Panc1 (cell line): Measurements from ENCODE around the gene TRIB2. TPM values are rescaled to one million over a fixed set of nuclear protein-coding genes. Genes with fewer than 3 reads are reported as not detected.

Experiments
- ATAC-seq: fragments of 200-7000 bp; cut with Tn5 transposase; 2 replicates; pipeline ENCODE4 v1.9.1; 2020; ENCODE audit warnings: mild to moderate bottlenecking, moderate library complexity
- BruUV-seq: library from RNA; stranded (reverse); fragments of 400-500 nt; replicated peaks from 2 replicates; lab custom pipeline; 2021; lab: Mats Ljungman, UMichigan
- CTCF ChIA-PET: fragments of 300-600 bp; sonication (Branson Sonifier 250); formaldehyde crosslinking; loops from one replicate; lab custom pipeline; 2022; ENCODE audit warnings: antibody characterized with exemption; lab: Charles Lee
- POLR2A ChIA-PET: fragments of 300-600 bp; sonication (Branson Sonifier 250); formaldehyde crosslinking; loops from one replicate; lab custom pipeline; 2022; ENCODE audit warnings: antibody characterized with exemption; lab: Charles Lee
- DNase-seq: peaks from one replicate; pipeline ENCODE4 v3.0.0-alpha.2; 2010; ENCODE audit warnings: low read depth, low spot score
- H3K27ac ChIP-seq: 2 replicates; pipeline ENCODE4 v1.5.1; 2011; ENCODE audit warnings: mild to moderate bottlenecking, low read length, inconsistent platforms
- H3K27me3 ChIP-seq: fragments of 200-500 bp; sonication (Bioruptor generic); 2 replicates; pipeline ENCODE4 v1.6.0; 2014; ENCODE audit warnings: low read length, inconsistent platforms; ENCODE audit not compliant: control insufficient read depth, insufficient read depth
- H3K36me3 ChIP-seq: fragments of 200-500 bp; sonication (Bioruptor generic); 2 replicates; pipeline ENCODE4 v1.5.1; 2014; ENCODE audit warnings: inconsistent platforms, mild to moderate bottlenecking, low read length, moderate library complexity; ENCODE audit not compliant: control insufficient read depth, insufficient read depth
- H3K4me1 ChIP-seq: 2 replicates; pipeline ENCODE4 v1.5.1; 2011; ENCODE audit warnings: inconsistent platforms, mild to moderate bottlenecking, low read length, moderate library complexity; ENCODE audit not compliant: control insufficient read depth, insufficient read depth
- H3K4me3 ChIP-seq, 2 experiments: 2 replicates each; pipeline ENCODE4 v1.5.1; 2011 to 2012; ENCODE audit warnings: low read depth in 2 of 2, low read length in 2 of 2, mild to moderate bottlenecking in 2 of 2, inconsistent platforms in 1 of 2, moderate library complexity in 1 of 2
- H3K9me3 ChIP-seq: fragments of 200-500 bp; sonication (Bioruptor generic); 2 replicates; pipeline ENCODE4 v1.5.1; 2014; ENCODE audit warnings: low read depth, mild to moderate bottlenecking, inconsistent platforms, low read length, moderate library complexity; ENCODE audit not compliant: control insufficient read depth, insufficient read depth
- POLR2AphosphoS5 ChIP-seq: IDR thresholded peaks from 2 replicates; pipeline ENCODE4 v1.6.1; 2012; ENCODE audit warnings: mild to moderate bottlenecking, low read depth, low read length, moderate library complexity
- SIN3A ChIP-seq: IDR thresholded peaks from 2 replicates; pipeline ENCODE4 v1.6.1; 2012; ENCODE audit warnings: low read depth, mild to moderate bottlenecking, low read length, moderate library complexity, borderline replicate concordance; ENCODE audit not compliant: insufficient read depth
- TCF7L2 ChIP-seq: IDR thresholded peaks from 2 replicates; pipeline ENCODE4 v1.6.1; 2011; ENCODE audit warnings: mild to moderate bottlenecking, low read depth, low read length, inconsistent platforms
- in situ Hi-C: cut with HindIII; loops from 2 replicates; pipeline ENCODE4 v1.10.0; 2016; ENCODE audit warnings: low sequenced_read_pairs, low pct_unique_long_range_greater_than_20kb
- intact Hi-C: fragments of 100-400 bp; cut with micrococcal nuclease; formaldehyde crosslinking; loops from one replicate; pipeline ENCODE4 v1.10.0; 2022; ENCODE audit not compliant: unreplicated experiment
- total RNA-seq: library from RNA; stranded (reverse); gene quantifications from one replicate; pipeline ENCODE4 v1.2.1, GENCODE V29; 2021; ENCODE audit not compliant: unreplicated experiment
- TF ChIP-seq, protein P1 (sequence below): fragments of 450-650 bp; IDR thresholded peaks from 2 replicates; pipeline ENCODE4 v1.5.1; 2017; ENCODE audit warnings: mild to moderate bottlenecking
- TF ChIP-seq, protein P2 (sequence below), 2 experiments: IDR thresholded peaks; 2 replicates each; pipeline ENCODE4 v1.6.1; 2011 to 2012; ENCODE audit warnings: low read depth in 2 of 2, control low read depth in 1 of 2, low read length in 1 of 2, mild to moderate bottlenecking in 1 of 2, moderate library complexity in 1 of 2; ENCODE audit not compliant: insufficient read depth in 1 of 2

The TRIB2 gene
- total RNA-seq, 1 experiment from 2014 or later = 43.2 TPM

DNA sequence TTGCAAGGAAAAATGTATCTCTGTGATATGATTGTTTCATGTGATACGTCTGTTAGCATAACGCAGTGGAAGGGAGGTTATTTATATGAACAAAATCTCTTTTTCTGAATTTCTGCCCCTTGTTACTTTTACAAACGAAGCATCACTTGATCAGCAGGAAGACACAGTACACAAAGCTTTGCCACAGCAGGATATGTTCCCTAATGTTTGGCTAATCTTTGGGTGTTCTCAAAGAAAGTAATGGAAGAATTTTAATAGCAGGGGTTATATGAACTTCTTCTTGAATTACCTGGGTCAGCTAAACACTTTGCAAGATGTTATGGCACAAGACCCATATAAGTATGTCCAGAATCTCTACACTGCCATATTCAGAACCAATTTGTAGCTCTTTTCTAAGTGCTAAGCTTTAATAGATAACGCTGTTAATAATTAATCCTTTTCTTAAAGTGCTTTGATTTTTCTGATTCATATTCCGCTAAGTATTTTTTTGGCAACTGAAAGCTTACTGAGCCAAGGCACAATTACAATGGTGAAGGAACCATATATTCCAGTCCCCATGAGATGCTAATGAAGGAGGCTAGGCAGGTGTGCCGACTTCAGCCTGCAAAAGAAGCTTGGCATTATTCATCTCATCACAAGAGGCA lies 33.2 kb upstream of the TRIB2 start:
- no peaks in the 10 kb centered on the region for H3K36me3 ChIP-seq
- ATAC-seq (no peak), DNase-seq (no peak)
- no peak overlapping the region for H3K4me3 ChIP-seq
- no peak for TF ChIP-seq TCF7L2
- no peak for TF ChIP-seq POLR2AphosphoS5
- TF ChIP-seq, protein P1, sequence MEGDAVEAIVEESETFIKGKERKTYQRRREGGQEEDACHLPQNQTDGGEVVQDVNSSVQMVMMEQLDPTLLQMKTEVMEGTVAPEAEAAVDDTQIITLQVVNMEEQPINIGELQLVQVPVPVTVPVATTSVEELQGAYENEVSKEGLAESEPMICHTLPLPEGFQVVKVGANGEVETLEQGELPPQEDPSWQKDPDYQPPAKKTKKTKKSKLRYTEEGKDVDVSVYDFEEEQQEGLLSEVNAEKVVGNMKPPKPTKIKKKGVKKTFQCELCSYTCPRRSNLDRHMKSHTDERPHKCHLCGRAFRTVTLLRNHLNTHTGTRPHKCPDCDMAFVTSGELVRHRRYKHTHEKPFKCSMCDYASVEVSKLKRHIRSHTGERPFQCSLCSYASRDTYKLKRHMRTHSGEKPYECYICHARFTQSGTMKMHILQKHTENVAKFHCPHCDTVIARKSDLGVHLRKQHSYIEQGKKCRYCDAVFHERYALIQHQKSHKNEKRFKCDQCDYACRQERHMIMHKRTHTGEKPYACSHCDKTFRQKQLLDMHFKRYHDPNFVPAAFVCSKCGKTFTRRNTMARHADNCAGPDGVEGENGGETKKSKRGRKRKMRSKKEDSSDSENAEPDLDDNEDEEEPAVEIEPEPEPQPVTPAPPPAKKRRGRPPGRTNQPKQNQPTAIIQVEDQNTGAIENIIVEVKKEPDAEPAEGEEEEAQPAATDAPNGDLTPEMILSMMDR = no peak
- TF ChIP-seq, protein P2, sequence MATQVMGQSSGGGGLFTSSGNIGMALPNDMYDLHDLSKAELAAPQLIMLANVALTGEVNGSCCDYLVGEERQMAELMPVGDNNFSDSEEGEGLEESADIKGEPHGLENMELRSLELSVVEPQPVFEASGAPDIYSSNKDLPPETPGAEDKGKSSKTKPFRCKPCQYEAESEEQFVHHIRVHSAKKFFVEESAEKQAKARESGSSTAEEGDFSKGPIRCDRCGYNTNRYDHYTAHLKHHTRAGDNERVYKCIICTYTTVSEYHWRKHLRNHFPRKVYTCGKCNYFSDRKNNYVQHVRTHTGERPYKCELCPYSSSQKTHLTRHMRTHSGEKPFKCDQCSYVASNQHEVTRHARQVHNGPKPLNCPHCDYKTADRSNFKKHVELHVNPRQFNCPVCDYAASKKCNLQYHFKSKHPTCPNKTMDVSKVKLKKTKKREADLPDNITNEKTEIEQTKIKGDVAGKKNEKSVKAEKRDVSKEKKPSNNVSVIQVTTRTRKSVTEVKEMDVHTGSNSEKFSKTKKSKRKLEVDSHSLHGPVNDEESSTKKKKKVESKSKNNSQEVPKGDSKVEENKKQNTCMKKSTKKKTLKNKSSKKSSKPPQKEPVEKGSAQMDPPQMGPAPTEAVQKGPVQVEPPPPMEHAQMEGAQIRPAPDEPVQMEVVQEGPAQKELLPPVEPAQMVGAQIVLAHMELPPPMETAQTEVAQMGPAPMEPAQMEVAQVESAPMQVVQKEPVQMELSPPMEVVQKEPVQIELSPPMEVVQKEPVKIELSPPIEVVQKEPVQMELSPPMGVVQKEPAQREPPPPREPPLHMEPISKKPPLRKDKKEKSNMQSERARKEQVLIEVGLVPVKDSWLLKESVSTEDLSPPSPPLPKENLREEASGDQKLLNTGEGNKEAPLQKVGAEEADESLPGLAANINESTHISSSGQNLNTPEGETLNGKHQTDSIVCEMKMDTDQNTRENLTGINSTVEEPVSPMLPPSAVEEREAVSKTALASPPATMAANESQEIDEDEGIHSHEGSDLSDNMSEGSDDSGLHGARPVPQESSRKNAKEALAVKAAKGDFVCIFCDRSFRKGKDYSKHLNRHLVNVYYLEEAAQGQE (IDR thresholded peaks at IDR 0.05; ENCODE audit: insufficient read depth in 1 of 2, low read depth in 2 of 2, low read length in 1 of 2) = no peak
- TF ChIP-seq SIN3A = no peak
- peaks cover 5% of the 10 kb centered on the region; the same call in 1 of the 2 replicates for H3K4me1 ChIP-seq
- BruUV-seq = no TSS peak
- ChIA-PET CTCF (no interaction called here), POLR2A (no interaction called here)
- H3K27ac ChIP-seq = no peak overlapping the region
- no peaks in the 10 kb centered on the region for H3K27me3 ChIP-seq
- in situ Hi-C loops (no loop called here), intact Hi-C loops (no loop called here)
- H3K9me3 ChIP-seq = no peaks in the 10 kb centered on the region

DNA sequence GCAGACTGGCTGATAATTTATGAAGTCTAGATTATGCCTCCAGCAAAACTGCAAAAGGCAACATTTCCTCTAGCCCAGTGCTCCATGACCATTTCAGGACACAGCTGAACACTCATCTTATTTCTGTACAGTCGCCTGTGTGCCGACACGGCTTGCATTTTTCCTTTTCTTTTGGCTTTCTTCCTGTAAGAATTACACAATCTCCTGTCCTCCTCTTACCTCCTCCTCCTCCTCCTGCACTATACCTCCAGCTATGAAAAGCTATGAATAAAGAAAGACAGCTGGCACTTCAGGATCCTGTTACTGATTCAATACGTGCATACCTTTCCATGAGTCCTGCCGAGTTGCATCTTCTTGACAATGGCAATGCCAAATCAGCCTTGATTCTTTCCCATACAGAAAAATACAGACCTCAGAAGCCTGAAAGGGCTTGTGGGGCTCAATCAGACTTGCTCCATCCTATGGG lies 32.2 kb upstream of the TRIB2 start:
- in situ Hi-C loops = no loop called here
- Histone ChIP-seq H3K36me3 (no peaks in the 10 kb centered on the region), H3K4me1 (peaks cover 5% of the 10 kb centered on the region; the same call in 1 of the 2 replicates), H3K4me3 (peak overlapping the region in 1 of 2 experiments; percentile 19; a peak in 2 of 4 replicates), H3K27me3 (no peaks in the 10 kb centered on the region), H3K27ac (no peak overlapping the region), H3K9me3 (no peaks in the 10 kb centered on the region)
- ChIA-PET CTCF (no interaction called here), POLR2A (no interaction called here)
- intact Hi-C loops = no loop called here
- ATAC-seq = no peak
- TF ChIP-seq SIN3A = no peak
- TF ChIP-seq POLR2AphosphoS5 = no peak
- no peak for TF ChIP-seq TCF7L2
- TF ChIP-seq, protein P2 (IDR thresholded peaks at IDR 0.05; ENCODE audit: insufficient read depth in 1 of 2, low read depth in 2 of 2, low read length in 1 of 2) = no peak
- TF ChIP-seq, protein P1 = no peak
- DNase-seq = no peak
- BruUV-seq = no TSS peak
